ENCODE data around the gene GTSE1.

GTSE1 gene

DNA sequence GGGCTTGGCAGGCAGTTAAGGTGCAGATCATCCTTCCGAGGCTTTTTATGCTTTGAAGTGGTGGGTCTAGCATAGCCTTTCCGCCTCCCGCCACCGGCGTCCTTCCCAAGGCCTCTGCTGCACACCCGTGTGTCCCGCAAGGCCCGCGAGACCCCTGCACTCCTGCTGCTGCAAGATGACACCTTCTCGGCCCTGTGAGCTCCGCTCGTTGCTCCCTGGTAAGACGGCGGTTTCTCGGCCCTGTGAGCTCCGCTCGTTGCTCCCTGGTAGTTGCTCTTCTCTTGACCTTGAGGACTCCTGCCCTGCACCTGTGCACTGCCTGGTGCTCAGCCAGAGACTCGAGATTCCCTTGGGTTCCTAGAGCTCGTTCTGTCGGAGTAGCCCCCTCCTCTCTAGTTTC is 21.0 kb downstream of the GTSE1 start:
- in situ Hi-C loops (cut with HindIII; ENCODE audit: low pct_ligation_motif_present, low pct_unique_long_range_greater_than_20kb, low sequenced_read_pairs), result loop anchor here (25.0 kb wide), 2 partner anchors 120 to 305 kb away; no protein-coding TSS in a partner anchor
- DNase-seq, result no peak

DNA sequence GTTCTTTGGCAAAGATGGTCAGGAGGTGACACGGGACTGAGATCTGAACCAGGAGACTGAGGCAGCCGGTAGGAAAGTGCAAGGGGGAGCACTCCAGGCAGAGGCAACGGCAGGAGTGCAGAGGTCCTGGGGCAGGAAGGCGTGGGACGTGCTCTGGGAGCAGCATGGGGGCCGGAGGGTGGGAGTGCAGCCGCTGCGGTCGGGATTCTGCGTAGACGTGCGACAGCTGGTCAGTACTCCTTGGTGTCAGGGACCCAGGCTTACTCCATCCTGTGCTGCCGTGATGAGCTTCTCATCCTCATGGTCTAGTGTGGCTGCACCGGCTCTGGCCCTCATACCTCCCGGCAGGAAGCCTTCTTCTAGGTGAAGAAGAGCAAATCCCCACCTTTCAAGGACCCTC is 21.9 kb downstream of the GTSE1 start:
- in situ Hi-C loops (cut with HindIII; ENCODE audit: low pct_ligation_motif_present, low pct_unique_long_range_greater_than_20kb, low sequenced_read_pairs), result loop anchor here (25.0 kb wide), 2 partner anchors 119 to 306 kb away; no protein-coding TSS in a partner anchor

GRCh38 chr22:46319319-46319718 is 22.6 kb downstream of the GTSE1 start:
- no peak for DNase-seq
- in situ Hi-C loops (cut with HindIII; ENCODE audit: low pct_ligation_motif_present, low pct_unique_long_range_greater_than_20kb, low sequenced_read_pairs), result loop anchor here (25.0 kb wide), 2 partner anchors 118 to 307 kb away; no protein-coding TSS in a partner anchor

More for the DNA sequence above, 21.9 kb downstream of the GTSE1 start:
- no peak for DNase-seq

DNA sequence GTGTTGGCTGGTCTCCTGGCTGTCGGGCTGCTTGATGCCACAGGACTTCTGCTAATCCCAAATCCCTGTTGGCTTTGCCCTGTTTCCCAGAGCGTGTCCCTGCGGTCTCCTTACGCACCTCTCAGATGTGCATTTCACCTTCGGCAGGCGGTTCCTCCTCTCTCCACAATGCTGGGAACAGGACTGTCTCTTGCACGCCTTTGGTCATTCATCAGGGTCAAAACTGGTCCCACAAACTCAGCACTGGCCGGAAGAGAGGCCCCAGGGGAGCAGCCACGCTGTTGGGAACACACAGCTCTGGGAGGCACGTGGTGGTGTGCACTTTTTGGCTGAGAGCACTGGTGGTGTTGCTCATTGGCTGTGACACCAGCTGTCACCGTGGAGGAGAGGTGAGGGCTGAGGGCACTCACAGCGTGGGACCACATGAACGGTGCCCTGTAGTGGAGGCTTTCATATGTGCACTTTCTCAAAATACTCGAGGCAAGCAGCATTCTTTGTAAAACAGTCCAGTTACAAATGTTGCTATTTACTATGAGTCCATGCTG is 23.6 kb downstream of the GTSE1 start:
- in situ Hi-C loops (cut with HindIII; ENCODE audit: low pct_ligation_motif_present, low pct_unique_long_range_greater_than_20kb, low sequenced_read_pairs), result loop anchor here (25.0 kb wide), 2 partner anchors 117 to 308 kb away; no protein-coding TSS in a partner anchor
- no peak for DNase-seq

DNA sequence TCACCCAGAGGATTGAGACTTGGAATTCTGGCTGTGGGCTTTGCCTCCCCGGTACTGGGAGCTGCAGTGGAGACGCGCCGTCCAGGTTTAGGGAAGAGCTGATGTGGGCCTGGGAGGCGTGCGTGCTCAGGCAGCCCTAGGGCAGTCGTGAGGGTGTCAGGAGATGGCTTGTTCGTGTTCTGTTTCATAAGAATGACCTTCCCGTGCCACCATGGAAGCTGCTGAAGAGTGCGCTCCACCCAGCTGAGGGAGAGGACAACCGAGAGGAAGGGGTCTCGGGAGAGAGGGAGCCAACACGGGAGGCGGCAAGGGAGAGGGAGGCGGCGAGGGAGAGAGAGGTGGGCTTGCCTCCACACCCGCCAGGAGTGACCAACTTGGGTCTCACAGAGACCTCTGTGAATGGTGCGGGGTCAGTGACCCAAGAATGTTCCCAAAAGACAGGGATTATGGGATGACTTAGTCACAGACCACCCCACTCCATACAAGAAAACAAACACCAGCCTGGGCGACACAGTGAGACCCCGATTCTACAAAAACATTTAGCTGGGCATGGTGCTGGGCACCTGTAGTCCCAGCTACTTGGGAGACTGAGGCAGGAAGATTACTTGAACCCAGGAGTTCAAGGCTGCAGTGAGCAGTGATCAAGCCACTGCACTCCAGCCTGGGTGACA is 24.2 kb downstream of the GTSE1 start:
- in situ Hi-C loops (cut with HindIII; ENCODE audit: low pct_ligation_motif_present, low pct_unique_long_range_greater_than_20kb, low sequenced_read_pairs), result loop anchor here (25.0 kb wide), 2 partner anchors 116 to 309 kb away; no protein-coding TSS in a partner anchor
- DNase-seq, result no peak

DNA sequence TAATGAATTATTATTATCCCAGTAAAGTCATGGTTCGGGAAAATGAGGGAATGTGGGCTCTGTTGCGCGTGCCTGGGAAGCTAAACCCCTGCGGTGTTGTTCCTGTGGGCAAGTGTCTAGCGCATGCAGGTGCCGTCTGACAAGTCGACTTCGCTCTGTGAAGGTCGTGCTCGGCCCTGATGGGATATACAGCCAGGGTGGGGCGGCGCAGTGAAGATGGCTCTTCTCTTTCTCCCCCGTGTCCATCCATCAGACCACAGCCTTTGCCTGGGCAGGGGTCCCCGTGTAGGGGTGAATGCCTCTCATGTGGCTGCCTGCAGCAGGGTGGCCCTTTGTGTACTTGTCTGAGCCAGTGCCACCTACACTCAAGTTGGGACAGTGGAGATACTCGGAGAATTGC is 26.0 kb downstream of the GTSE1 start:
- in situ Hi-C loops (cut with HindIII; ENCODE audit: low pct_ligation_motif_present, low pct_unique_long_range_greater_than_20kb, low sequenced_read_pairs), result loop anchor here (25.0 kb wide), 2 partner anchors 115 to 310 kb away; no protein-coding TSS in a partner anchor
- DNase-seq, result no peak

DNA sequence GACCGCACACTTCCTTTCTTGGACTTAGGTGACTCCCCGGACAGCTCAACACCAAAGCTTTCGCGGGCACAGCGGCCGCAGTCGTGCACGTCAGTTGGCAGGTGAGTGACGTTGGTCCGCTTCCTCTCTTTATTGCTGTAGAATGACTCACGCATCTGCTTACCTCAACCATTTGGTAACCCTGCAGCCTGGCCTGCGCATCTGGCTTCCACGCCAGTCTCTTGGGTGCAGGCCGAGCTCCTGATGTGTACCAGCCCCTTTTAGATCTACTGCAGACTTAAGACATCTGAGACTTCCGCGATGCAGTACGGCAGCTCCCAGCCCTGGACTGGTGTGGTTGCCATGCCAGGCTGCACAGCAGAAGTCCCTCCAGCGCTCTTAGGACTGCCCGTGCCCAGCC is 26.5 kb downstream of the GTSE1 start:
- no peak for DNase-seq
- in situ Hi-C loops (cut with HindIII; ENCODE audit: low pct_ligation_motif_present, low pct_unique_long_range_greater_than_20kb, low sequenced_read_pairs), result loop anchor here (25.0 kb wide), 2 partner anchors 114 to 311 kb away; no protein-coding TSS in a partner anchor

DNA sequence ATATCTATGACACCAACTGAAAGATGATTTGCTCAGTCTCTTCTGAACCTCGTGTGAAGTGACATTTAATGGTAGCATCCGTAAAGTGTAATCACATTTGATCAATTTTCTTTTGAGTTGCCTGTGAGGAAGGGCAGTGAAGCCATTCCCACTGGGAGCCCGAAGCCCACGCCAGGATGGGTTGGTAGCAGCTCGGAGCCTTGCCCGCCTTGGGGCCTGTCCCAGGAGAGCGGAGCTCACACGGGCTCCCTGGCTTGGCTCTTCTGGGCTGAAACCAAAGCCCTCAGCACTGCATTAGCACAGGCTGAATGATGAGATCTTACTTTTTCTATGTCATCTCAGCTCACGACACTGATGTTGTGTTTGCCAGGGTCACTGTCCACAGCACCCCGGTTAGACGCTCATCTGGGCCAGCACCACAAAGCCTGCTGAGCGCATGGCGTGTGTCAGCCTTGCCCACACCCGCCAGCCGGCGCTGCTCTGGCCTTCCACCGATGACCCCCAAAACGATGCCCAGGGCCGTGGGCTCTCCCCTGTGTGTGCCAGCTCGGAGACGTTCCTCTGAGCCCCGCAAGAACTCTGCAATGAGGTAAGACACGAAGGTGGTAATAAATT is 29.5 kb downstream of the GTSE1 start:
- in situ Hi-C loops (cut with HindIII; ENCODE audit: low pct_ligation_motif_present, low pct_unique_long_range_greater_than_20kb, low sequenced_read_pairs), result no loop called here
- DNase-seq, result no peak

GRCh38 chr22:46327691-46328465 is 31.2 kb downstream of the GTSE1 start:
- no peak for DNase-seq
- in situ Hi-C loops (cut with HindIII; ENCODE audit: low pct_ligation_motif_present, low pct_unique_long_range_greater_than_20kb, low sequenced_read_pairs), result no loop called here

DNA sequence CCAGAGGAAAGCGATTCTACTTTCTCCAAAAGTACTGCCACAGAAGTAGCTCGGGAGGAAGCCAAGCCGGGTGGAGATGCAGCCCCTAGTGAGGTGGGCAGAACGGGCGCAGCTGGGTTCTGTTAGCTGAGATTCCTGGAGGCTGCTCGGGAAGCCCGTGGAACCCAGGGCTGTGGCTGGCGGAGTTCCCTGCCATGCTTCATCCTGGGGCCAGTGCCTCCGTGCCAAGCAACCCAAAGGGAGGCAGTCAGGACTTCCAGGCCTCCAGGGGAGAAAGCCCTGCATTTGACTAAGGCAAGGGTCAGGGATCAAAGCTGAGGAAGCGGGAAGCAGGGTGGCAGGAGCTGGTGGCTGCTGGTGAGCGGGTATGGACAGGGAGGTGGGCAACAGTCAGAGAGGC is 32.1 kb downstream of the GTSE1 start:
- DNase-seq, result no peak
- in situ Hi-C loops (cut with HindIII; ENCODE audit: low pct_ligation_motif_present, low pct_unique_long_range_greater_than_20kb, low sequenced_read_pairs), result no loop called here

DNA sequence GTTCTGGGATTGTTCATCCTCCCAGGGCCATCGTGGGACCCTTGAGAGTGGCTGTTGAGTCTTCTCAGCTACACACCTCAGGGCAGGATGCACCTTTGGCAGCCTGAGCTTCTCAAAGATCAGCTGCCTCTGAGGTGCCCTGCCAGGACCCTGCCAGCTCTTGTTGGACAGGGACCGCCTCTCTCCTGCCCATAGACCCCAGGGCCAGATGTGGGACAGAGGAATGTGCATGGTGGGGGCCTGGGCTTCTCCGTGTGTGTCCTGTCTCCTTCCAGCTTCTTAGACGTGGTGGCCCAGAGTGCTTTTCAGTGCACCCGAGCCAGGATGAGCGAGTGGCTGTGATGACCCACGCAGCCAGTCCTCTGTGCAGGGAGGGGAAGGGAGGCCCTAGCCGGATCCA is 32.9 kb downstream of the GTSE1 start:
- no peak for DNase-seq
- in situ Hi-C loops (cut with HindIII; ENCODE audit: low pct_ligation_motif_present, low pct_unique_long_range_greater_than_20kb, low sequenced_read_pairs), result no loop called here

DNA sequence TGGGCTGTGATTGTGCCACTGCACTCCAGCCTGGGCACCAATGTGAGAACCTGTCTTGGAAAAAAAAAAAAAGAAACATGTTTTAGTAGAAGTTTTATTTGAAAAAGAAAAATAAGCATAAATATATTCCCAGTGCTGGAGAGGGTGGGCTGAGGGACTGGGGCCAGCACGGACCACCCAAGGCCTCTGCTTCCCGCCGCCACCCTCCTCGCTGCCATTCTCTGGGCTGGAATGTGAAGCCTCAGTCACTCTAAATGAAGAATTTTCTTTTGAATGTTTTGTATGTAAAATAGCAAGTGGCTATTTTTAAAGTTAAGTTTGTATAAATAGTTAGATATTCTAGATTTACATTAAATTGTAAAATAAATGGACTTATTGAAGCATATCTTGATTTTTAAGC is 33.8 kb downstream of the GTSE1 start:
- in situ Hi-C loops (cut with HindIII; ENCODE audit: low pct_ligation_motif_present, low pct_unique_long_range_greater_than_20kb, low sequenced_read_pairs), result no loop called here
- DNase-seq, result no peak

DNA sequence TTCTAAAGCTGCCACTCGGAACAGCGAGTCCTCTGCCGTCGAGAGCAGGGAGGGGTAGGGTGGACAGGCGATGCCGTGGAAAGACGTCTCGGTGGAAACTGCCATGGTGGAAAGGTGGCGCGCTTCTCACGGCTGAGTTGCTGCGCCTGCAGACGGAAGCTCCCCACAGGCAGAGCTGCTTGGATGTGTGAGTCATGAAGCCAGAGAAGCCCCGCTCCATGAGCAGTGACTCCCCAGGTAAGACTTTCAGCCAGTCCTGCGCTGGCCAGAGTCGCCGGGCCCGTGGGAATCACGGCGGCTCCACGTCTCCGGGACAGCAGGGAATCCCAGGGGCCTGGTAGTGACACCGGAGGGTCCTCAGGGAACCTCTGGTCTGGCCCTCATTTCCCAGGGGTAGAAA is 34.8 kb downstream of the GTSE1 start:
- no peak for DNase-seq
- in situ Hi-C loops (cut with HindIII; ENCODE audit: low pct_ligation_motif_present, low pct_unique_long_range_greater_than_20kb, low sequenced_read_pairs), result no loop called here

- in situ Hi-C loops (cut with HindIII; ENCODE audit: low pct_ligation_motif_present, low pct_unique_long_range_greater_than_20kb, low sequenced_read_pairs), result no loop called here
- peak; percentile 85 for DNase-seq
Measured at GRCh38 chr22:46335201-46336118, 38.8 kb downstream of the GTSE1 start, which contains the start of gene TRMU. TRMU (plus strand) TSS chr22:46335714; CDS start chr22:46335765, 51 bp downstream.

- in situ Hi-C loops (cut with HindIII; ENCODE audit: low pct_ligation_motif_present, low pct_unique_long_range_greater_than_20kb, low sequenced_read_pairs), result no loop called here
- peak; percentile 18 for DNase-seq
Measured at GRCh38 chr22:46336119-46337078, 39.7 kb downstream of the GTSE1 start.

- in situ Hi-C loops (cut with HindIII; ENCODE audit: low pct_ligation_motif_present, low pct_unique_long_range_greater_than_20kb, low sequenced_read_pairs), result no loop called here
- no peak for DNase-seq
Measured at GRCh38 chr22:46337870-46338269, 41.2 kb downstream of the GTSE1 start.

GRCh38 chr22:46338636-46339035 is 42.0 kb downstream of the GTSE1 start:
- in situ Hi-C loops (cut with HindIII; ENCODE audit: low pct_ligation_motif_present, low pct_unique_long_range_greater_than_20kb, low sequenced_read_pairs), result no loop called here
- no peak for DNase-seq
